GM18505 (cell line): Measurements from ENCODE around the gene CELA3B.
"Not testable (repeated sequence)": the region's sequence is repeated elsewhere in the genome, so short reads cannot be mapped to it uniquely, and the experiment has no call there.

Source experiments
- ATAC-seq: cut with Tn5 transposase; IDR thresholded peaks from one replicate; pipeline ENCODE4 v1.9.1; 2021; ENCODE audit not compliant: unreplicated experiment
- POLR2A ChIP-seq: IDR thresholded peaks from 4 replicates; pipeline ENCODE4 v1.6.1; 2011; ENCODE audit warnings: borderline replicate concordance; ENCODE audit not compliant: insufficient read depth, insufficient read length; ENCODE audit errors: extremely low read depth

CELA3B gene, protein sequence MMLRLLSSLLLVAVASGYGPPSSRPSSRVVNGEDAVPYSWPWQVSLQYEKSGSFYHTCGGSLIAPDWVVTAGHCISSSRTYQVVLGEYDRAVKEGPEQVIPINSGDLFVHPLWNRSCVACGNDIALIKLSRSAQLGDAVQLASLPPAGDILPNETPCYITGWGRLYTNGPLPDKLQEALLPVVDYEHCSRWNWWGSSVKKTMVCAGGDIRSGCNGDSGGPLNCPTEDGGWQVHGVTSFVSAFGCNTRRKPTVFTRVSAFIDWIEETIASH

DNA sequence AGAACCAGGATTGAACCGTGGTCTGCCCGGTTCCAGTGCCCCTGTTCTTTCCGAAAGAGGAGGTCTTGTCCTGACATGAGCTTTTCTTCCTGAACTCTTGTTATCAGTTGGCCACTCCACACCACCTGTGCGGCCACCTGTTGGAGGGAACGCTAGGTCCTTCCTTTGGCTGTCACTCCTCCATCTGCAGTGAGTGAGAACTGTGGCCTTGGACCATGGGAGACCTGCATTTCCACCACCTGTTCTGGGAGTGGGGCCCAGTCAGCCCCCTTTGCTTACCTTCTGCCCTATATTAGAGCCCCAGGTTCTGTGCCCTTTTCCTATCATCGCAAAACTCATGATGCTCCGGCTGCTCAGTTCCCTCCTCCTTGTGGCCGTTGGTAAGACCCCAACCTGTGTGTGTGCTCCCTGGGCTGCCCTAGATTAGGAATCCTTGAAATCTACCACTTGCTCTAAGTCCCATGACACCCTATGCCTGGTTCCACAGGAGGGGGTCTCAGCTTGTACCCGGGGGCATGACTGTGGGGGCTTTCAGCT, at the start of gene CELA3B:
CELA3B (plus strand) TSS at position 320 of the 537 bp plus-strand sequence; CDS start at position 338, 18 bp downstream.
- not testable (repeated sequence) for ATAC-seq

DNA sequence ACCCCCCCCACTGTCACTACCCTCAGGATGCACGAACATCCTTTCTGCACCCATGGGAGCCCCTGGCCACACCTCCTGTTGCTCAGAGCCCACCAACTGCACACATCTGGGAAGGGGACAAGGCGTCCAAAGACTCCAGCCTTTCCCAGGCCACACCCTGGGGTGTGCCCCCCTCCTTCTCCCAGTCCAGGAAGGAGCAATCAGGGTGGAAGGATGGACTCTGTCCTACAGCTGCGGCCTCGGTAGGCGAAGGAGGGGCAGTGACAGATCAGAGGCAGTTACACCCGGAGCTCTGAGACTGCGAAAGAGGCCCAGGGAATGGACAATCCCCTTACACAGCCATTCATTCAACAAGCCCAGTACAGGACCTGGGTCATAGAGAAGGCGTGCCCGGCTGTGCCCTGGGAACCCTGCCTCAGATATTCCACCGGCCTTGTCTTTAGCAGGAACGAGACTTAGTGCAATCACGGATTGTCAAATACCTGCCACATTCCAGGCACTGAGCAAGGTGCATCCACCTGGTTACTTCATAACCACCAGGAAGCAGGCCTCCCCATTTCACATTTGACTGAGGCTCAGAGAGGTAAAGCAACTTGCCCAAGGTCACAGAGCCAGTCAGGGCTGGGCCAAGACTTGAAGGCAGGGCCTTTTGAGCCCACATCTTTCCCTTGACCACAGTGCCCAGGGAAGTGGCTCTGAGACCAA, 49.1 kb upstream of the CELA3B start:
- ATAC-seq, result no peak

DNA sequence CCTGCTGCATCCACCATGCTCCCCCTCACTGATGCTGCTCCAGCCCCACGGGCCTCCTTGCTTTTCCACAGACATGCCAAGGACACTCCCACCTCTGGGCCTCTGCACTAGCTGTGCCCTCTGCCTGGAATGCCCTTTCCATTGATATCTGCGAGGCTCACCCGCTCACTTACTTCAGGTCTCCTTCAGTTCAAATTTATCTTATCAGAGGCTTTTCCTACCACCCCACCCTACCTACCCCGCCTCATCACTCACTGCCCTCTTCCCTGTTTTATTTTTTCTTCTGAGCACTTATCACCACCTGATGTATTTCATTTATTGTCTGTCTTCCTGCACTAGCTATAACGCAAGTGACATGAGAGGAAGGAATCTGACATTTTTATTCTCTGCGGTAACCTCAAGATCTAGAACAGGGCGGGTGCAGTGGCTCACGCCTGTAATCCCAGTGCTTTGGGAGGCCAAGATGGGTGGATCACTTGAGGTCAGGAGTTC, 46.7 kb upstream of the CELA3B start:
- no peak for ATAC-seq
- no peak for TF ChIP-seq POLR2A

More for the DNA sequence above, 49.1 kb upstream of the CELA3B start:
- TF ChIP-seq POLR2A, result no peak

DNA sequence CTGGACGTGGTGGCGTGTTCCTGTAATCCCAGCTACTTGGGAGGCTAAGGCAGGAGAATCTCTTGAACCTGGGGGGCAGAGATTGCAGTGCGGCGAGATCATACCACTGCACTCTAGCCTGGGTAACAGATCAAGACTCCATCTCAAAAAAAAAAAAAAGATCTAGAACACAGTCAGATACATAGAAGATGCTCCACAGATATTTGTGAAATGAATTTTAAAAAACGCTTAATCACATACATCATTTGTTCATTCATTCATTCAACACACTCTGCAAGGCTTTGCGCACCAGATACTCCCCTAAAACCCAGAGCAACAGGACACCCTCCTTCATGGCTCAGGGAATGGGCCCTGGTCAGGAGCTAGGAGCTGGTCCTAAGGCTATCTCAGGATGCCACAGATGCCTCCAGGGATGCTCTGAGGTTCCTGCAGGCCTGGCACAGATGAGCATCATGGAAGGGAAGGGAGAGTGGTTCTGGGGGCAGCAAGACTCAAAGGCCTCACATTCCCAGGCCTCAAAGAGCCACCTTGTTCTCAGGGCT, 46.1 kb upstream of the CELA3B start:
- ATAC-seq, result no peak
- TF ChIP-seq POLR2A, result no peak

DNA sequence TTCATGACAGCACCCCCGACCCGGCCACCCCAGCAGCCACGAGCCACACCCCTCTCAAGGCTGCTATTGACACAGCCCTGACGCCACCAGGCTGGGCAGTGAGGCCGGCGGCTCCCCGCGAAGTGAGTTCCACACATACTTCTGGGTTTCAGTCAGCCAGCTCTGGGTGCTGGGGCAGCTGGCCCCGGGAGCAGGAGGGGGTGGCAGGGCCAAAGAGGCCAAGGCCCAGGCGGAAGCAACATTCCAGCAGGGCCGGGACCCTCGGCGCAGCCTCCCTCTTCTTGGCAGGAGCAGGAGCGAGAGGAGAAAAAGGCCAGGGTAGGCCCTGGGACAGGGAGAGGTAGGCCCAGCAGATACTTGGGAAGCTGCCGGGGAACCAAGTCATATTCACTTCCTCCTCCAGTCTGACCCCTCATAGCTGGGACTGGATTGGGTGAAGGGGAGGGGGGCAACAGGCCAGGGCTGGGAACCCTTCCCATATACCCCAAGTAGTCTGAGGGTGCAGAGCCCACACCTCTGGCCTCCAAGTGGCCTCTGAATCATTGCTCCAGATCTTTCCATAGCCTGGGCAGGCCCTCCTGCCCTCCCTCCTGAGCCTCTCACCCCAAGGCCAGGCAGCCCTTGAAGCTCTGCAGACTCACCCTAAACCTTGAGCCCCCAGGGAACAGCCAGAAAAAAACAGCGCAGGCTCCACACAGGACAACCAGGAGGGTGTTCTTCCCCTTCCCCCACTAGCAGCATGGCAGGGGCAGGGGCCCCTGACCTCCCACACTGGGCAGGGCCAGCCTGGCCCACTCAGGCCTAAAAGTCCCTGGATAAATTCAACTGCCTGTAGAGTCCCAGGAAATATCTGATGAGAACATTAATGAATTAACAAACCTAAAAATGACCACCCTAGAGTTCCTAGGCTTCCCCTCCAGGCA, 45.4 kb upstream of the CELA3B start:
- ATAC-seq, result no peak
- TF ChIP-seq POLR2A, result no peak

DNA sequence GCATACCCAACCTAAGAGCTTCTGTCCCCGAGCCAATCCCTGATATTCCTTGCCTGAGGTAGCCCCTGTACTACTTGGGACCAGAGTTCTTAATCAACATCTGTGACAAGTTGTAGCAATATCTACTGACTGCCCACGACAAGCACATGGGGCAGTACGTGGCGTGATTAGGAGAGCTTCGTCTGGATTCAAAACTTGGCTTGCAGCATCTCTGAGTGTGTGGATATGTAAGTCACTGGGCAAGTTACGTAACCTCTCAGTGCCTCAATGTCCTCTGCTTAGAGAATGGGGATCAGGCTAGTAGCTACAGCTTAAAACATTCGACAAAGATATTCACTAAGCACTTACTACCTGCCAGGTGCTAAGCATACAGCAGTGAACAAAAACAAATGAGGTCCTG, 44.7 kb upstream of the CELA3B start:
- no peak for ATAC-seq
- TF ChIP-seq POLR2A, result no peak

DNA sequence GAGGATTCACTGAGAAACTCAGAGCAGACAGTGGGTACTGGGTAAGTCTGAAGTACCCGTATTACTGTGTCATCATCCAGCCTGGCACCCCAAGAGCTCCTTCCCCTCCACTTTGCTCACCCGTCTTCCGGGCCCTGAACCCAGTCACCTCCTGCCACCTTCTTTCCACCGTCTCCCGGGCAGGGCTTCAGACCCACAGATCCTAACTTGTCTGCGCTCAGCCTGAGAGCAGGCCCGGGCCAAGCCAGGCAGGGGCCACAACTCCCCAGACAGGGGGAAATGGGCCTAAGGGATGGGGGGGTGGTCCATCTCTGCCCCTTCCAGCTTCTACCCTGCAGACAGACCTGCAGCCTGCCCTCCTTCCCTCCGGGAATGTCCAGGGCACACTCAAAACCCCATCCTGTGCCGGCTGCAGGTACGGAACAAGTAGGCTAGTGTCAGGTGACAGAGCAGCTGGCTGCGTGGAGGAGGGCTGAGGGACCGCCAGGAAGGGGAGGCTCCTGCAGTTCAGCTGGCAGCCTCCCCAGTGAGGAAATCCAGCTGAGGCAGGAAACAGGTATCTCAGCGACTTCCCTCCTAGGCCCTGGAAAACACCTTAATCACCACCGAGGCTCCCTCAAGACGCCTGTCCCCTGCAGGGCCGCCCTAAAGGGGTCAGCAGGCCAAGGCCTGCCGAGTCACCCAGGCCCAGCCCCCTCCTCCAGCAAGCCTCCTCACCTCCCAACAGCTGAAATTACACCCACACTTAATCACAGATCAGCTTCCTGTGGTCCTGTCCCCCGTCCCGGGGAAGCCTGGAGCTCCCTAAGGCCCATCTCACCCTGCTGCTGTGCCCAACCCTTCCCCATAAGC, 43.2 kb upstream of the CELA3B start:
- ATAC-seq, result no peak
- no peak for TF ChIP-seq POLR2A

DNA sequence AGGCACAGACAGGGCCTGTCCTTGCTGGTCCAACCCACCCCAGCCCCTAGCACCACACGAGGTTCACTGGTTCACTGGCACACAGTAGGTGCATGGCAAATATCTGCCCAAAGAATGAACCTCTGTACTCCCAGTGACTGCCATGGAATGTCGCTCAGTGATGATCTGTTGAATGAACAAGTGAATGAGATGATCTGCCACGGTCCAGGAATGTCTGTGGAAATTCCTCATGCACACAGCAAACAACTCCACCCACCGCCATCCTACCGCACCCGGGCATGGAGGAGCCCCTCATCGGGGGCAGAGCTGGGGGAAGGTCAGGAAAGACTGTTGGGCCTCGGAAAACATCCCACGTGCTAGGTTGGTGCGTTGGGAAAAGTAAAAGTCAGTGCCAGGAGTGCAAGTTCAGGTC, 41.4 kb upstream of the CELA3B start:
- TF ChIP-seq POLR2A, result no peak
- ATAC-seq, result no peak

DNA sequence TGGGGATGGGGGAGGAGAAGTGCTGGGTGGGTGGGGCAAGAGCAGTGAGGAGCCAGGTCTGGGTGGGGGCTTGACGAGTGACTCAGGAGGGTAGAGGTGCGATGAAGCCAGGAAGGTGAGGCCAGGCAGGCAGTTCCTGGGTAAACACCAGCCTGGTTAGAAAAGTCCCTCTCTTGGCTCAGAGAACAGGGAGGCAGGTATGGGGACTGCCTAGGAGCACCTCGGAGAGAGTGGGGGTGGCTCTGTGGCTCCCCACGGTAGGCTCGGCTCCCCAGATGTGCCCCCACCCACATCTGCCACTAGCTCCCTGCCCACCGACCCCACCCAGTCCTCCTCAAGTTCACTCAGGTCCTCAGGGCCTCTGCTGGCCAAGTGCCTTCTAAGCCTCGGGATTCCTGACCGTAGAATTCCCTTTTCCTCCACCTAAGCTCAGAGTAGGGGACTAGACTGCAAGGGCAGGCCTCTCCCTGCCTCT, 40.9 kb upstream of the CELA3B start:
- ATAC-seq, result no peak
- no peak for TF ChIP-seq POLR2A

DNA sequence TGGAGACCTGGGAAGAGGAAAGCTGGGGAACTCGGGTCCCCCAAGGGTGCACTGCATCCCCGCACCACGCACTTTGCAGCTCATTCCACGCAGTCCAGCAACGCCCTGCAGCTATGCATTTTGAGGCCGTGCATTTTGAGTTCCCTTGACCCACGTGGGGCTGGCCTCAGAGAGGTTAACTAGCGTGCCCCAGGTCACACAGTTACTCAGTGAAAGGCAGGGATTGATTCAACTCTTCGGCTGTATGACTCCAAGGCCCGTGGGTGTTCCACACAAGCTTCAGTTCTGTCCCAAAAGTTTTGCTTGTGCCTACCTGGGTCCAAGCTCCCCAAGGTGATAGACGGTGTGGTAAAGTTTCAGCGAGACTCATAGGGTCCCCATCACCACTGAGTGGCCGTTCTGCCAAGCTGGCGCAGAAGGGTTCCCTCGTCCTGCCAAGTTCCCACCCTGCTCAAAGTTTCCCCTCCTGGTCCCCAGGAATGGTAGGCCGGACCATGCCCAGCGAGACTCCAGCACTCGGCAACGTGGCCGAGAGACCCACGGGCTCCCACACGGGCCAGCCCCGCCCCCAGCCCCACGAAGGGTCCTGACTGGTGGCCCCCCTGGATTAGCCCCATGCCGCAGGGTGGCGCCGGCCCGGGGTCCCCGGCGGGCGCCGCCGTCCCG, 40.3 kb upstream of the CELA3B start:
- ATAC-seq, result peak; percentile 15
- TF ChIP-seq POLR2A, result no peak

DNA sequence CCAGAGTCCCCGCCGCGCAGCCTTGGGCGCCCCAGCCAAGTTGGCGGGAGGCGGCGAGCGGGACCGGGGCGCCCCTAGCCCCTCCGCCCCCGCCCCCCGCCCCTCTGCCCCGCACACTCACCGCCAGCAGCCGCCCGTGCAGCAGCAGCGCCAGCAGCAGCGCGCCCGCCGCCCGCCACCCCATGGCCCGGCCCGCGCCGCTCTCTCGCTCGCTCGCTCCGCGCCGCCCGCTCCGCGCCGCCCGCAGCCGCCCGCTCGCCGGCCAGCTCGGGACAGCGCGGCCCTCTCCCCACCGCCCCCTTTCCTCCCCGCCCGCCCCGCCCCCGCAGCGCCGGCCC, 39.8 kb upstream of the CELA3B start, which contains the start of gene HSPG2:
HSPG2 (minus strand) TSS at position 277 of the 338 bp plus-strand sequence; CDS start at position 184, 93 bp downstream.
- no peak for TF ChIP-seq POLR2A
- ATAC-seq, result peak; percentile 28
